Astrocyte of the spinal cord (primary cell): ENCODE measurements around the gene TTLL5.

Experiments
- DNase-seq: peaks from one replicate; pipeline ENCODE4 v3.0.0; 2011; ENCODE audit warnings: low read depth, low spot score
- H3K4me3 ChIP-seq: 2 replicates; pipeline ENCODE4 v1.5.1; 2011; ENCODE audit warnings: low read depth, mild to moderate bottlenecking, low read length, moderate library complexity
- in situ Hi-C: cut with HindIII; loops from 2 replicates; pipeline ENCODE4 v1.10.0; 2017; ENCODE audit warnings: low sequenced_read_pairs
- TF ChIP-seq, protein P1 (sequence below): IDR thresholded peaks from 2 replicates; pipeline ENCODE4 v1.5.1; 2012; ENCODE audit warnings: low read depth, mild to moderate bottlenecking, low read length, inconsistent platforms

Gene TTLL5

DNA sequence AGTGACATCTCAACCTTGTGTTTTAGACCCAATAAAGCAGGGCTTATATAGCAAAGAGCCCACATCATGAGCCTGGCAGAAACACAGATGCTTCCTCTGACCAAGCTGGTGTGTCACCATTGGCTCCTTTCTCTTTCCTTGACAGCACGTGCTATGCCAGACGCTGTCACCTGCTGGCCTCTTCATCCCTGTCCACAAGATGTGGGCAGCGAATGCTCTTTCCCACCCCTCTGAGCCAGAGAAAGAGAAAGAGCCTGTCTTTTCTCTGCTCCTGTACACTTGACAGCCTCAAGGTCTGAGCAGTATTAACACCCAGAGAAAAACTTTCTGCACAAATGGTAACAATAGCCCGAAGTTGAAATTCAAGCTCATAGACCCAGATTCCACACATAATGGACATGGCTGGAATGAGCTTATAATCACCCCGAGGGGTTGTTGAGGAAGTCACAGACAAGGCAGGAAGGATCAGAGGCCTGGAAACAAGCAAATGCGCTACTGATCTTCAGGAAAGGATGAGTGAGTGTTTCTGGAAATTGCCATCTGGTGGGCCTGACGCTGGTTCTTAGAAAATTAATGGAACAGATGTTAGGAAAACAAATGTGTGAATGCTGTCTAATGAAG lies 311.9 kb downstream of the TTLL5 start:
- H3K4me3 ChIP-seq: no peak overlapping the region
- TF ChIP-seq, protein P1, sequence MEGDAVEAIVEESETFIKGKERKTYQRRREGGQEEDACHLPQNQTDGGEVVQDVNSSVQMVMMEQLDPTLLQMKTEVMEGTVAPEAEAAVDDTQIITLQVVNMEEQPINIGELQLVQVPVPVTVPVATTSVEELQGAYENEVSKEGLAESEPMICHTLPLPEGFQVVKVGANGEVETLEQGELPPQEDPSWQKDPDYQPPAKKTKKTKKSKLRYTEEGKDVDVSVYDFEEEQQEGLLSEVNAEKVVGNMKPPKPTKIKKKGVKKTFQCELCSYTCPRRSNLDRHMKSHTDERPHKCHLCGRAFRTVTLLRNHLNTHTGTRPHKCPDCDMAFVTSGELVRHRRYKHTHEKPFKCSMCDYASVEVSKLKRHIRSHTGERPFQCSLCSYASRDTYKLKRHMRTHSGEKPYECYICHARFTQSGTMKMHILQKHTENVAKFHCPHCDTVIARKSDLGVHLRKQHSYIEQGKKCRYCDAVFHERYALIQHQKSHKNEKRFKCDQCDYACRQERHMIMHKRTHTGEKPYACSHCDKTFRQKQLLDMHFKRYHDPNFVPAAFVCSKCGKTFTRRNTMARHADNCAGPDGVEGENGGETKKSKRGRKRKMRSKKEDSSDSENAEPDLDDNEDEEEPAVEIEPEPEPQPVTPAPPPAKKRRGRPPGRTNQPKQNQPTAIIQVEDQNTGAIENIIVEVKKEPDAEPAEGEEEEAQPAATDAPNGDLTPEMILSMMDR: no peak
- in situ Hi-C loops: no loop called here
- no peak for DNase-seq

DNA sequence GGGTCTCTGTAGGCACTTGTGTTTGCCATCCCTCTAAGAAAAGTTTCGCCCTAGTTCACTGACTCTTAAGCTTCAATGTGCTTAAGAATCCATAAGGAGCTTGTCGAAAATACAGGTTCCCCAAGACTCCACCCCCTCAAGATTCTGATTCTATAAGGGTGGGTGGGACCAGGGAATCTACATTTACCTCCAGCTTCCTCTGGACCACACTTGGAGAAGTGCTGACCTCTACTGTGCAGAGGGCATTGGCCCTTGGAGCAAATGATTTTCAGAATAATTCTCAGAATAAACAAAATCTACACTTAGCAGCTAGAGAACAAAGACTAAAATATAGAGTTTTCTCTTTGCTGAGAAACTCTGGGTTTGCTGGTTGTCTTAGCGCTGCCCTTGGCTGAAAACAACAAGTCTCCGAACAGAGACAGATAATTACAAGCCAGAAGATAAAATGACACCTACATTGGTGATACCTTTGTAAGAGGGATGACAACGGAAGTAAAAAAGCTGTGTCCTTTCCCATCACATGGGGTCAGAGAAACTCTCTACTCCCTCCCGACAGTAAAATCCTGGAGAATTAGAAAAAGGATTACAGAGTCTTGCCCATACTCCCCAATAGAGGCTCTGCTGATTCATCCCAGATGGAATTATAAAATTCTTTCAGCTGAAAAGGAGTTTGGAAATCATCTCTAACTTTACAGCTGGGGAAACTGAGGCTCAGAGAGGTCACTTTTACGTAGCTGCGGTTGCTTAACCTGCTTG lies 316.0 kb downstream of the TTLL5 start:
- no peak for DNase-seq
- in situ Hi-C loops: no loop called here
- H3K4me3 ChIP-seq: no peak overlapping the region
- TF ChIP-seq, protein P1: no peak

DNA sequence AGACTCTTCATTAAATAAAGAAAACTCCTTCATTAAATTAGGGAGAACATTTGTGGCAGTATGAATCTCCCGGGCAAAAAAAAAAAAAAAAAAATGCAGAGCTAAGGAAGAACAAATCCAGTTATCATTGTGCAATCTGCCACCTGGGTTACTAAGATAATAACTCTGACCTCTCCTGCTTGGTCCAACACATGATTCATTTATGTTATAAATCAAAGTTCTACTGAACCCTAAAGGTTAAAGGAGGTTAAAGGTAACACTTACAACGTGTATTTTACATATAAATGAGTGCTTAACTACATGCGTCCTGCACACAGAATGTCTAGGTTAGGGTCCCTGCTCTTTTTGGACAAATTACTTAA lies 316.5 kb downstream of the TTLL5 start:
- no peak overlapping the region for H3K4me3 ChIP-seq
- in situ Hi-C loops: no loop called here

DNA sequence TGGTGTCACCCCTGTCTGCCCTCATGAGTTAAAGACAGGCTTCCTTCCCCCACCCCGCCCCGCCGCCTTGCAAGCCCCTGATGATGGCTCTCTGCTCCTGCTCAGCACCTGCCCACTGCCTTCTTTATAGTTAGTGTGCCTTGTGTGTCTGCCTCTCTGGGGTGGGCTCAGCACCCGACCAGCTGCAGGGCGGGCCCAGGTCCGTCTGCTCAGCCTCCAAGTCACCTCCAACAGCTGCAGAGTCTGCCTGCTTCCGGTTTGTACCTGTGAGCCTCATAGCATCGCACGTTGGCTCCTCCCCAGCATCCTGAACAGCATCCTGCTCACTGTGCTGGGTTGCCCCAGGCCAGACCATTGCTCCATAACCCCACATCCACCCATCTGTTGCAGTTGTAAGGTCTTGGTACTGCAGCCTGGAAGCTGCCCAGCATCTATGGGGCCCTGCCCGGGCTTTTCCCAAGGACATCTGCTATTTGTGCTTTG lies 317.2 kb downstream of the TTLL5 start:
- no peak overlapping the region for H3K4me3 ChIP-seq
- TF ChIP-seq, protein P1: no peak
- DNase-seq: no peak
- in situ Hi-C loops: no loop called here

More for the DNA sequence above, 316.5 kb downstream of the TTLL5 start:
- no peak for DNase-seq
- TF ChIP-seq, protein P1: no peak

DNA sequence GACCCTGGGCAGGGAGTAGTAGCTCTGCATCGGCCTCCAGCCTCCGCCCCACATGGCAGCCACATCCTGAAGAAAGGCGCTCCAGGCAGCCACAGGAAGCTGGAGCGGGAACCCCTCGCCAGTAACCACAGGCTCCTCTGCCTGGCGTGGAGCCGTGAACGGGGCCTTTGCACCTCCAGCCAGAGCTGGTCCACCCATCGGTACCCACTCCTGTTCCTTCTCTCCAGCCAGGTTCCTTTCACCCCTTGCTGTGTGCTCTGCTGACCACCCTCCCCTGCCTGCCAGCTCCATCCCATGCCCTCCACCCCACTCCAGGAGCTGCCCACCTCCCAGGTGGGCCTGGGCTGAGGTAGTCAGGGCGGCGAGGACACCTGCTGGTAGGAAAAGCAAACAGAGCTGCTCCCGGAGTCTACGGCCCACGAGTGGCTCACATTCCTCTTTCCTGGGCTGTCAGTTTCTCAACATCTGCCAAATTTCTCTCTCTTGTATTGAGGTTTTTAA lies 318.1 kb downstream of the TTLL5 start:
- TF ChIP-seq, protein P1: peak; percentile 76
- DNase-seq: peak; percentile 47
- in situ Hi-C loops: no loop called here
- H3K4me3 ChIP-seq: peak overlapping the region; percentile 55

DNA sequence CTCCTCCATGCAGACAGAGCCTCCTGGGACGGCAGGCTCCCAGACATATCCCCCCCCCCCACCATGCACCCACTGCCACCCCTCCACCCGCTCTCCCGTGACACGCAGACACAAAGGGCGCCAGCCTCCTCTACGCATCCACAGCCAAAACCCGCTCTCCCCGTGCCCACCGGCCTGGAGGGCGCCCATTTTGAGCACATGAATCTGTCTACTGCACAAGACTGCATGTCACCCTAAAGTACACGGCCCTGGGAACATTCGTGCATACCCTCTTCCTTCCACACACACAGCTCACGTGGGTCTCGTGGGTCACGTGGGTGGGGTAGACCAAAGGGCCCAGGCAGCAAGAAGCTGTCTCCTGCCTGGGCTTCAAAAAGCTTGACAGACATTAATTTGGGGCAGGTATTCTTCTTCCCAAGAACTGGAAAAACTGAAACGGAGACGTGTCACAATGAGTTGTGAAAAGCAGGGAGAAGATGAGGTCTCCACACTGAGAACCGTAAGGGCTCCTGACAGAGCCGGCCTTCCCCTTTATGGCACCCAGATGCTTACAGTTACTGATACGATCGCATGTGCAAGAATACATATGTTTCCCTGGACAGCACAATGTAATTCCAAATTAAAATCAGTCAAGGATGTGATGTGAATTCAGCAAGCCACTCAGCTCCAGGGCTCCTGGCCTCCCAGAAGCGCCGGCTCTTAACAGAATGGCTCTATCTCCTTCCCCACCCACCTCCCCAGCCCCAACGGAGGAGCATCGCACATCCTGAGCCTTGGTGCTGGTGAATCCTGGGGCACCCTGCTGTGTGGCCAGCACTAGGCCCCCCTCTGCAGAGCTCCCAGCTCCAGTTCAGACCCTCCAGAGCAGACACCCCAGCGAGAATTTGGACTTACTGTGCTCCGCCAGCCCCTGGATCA lies 318.9 kb downstream of the TTLL5 start:
- H3K4me3 ChIP-seq: peak overlapping the region; percentile 55
- in situ Hi-C loops: no loop called here
- no peak for DNase-seq
- TF ChIP-seq, protein P1: no peak
